ENCODE measurements around the gene SMOC1.

SMOC1 gene

DNA sequence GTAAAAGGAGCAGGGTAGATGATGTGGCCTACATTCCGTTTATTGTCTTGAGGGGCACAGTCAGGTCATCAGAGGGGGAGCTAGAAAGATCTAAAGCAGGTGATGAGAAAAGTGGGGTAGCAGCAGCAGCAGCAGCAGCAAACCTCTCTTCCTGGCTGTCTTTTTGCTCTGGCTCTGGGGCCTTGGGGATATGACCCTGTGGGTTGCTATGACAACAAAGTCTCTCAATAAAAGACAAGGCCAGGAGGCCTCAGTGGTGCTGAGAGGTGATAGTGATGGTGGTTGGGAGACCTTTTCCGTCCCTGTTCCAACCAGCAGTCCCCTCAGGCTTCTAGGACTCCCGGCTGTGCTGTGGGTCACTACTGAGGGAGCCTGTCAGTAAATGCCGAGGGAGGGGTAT, 170.9 kb downstream of the SMOC1 start:
- no peak overlapping the region for H3K4me3 ChIP-seq (ENCODE audit: low read length)
- no peak for DNase-seq (ENCODE audit: low read depth, low spot score)

DNA sequence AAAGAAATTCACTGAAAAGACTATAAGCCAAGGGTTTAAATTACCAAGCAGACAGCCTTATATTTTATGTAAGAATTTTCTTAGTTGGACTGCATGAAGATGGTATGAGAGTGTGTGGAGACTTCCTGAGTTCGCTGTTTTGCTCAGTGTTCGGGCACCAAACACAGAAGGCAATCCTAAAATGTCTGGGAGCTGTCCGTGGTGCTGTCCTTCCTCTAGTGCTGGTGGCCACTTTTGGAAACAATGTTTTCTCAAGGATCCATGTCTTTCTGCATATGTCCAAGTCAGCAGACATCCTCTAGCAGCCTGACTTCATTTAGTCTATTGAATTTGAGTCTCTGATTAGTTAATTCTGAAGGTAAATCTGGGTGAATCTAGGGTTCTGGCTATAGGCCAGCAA, 173.8 kb downstream of the SMOC1 start:
- DNase-seq (ENCODE audit: low read depth, low spot score): peak; percentile 41
- no peak overlapping the region for H3K4me3 ChIP-seq (ENCODE audit: low read length)

DNA sequence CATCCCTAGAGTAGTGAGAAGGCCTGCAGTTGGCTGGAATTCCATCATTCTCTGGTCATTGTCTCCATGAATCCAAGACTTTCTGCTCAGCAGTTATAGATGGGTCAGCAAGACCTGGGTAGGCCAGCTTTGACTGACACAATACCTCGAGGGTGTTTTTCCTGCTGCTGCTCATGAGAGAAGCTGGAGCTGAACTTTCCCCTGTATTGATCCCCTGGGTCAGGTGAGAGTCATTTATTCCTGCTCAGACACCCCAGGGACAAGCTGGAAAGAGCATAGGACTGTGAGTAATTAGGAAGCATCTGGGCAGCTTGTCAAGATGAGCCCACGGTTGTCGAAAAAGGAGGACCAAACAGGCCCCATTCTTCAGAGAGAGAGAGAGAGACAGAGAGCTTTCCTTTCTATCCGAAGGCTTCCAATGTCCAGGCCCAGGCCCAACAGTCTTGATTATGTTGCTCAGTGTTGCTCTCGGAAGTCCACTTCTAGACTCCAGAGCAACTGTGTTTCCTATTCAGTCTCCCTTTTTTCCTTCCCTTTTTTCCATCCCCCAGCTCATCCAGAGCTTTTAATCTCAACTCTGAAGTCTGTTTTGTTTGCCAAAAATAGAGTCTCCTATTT, 178.4 kb downstream of the SMOC1 start:
- no peak for DNase-seq (ENCODE audit: low read depth, low spot score)

DNA sequence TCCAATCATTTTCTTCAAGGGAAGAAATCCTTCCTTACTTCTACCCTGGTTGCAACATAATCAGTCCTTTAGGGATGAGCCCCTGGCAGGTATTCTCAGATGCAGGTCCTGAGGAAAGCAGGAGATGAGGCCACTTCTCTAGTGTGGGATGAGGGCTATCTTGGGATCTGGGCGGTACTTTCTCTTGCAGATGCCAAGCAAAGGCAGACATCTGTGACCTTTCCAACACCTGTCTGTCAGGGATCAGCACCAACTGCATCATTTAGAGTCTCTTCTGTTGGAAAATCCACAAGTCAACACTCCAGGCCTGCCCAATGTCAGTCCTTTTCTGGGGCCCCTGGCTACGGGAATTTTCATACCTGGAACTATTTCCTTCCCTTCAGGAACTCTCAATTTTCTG, 180.3 kb downstream of the SMOC1 start:
- DNase-seq (ENCODE audit: low read depth, low spot score): no peak
- no peak overlapping the region for H3K4me3 ChIP-seq (ENCODE audit: low read length)

More for the DNA sequence above, 178.4 kb downstream of the SMOC1 start:
- H3K4me3 ChIP-seq (ENCODE audit: low read length): no peak overlapping the region

DNA sequence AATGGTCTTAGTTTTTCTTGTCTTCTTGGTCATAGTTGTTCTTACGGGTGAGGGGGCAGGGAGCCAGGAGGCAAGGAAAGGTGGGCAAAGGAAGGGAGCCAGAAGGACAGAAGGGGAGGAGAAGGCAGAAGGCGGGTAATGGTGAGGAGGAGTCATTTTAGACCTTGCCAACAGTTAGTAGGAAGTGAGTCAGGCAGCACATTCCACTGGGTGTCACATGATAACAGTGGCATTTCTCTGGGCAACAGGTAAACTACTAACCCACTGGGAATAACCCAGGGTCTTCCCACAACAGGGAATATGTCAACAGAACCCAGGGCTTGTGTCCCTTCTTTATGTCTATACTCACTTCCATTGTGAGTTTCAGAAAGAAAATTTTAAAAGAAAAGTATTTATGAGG, 181.9 kb downstream of the SMOC1 start:
- no peak for DNase-seq (ENCODE audit: low read depth, low spot score)

DNA sequence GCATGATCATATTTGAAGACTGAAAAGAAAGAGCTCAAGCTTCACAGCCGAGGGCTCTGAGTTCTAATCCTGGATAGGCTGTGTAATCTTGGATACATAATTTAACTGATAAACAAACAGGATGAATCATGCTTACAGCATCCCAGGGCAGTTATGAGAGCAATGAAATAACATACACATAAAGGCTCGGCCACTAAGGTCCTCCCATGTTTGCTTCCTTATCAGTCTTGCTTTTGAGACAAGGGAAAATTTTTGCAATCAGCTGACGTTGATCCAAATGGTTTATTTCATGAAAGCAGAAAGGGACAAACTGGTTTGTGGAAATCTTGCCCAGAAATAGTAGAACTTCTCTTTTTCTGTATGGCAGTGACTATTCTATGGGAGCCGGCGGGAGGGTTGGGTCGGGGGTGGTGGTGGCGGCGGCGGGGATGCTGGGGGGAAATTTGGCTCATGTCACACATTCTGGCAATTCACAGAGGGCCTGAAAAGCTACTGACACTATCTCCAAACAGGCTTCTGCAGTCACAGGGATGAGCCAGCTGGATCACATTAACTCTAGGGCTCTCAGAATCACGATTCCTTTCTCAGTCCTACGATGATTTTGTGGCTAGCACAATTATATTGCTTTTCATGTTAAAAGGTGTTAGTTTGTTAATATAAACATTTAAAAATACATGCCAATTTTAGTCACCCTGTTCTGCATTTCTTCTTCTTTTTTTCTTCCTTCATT, 185.1 kb downstream of the SMOC1 start:
- DNase-seq (ENCODE audit: low read depth, low spot score): no peak
- H3K4me3 ChIP-seq (ENCODE audit: low read length): no peak overlapping the region

More for the DNA sequence above, 181.9 kb downstream of the SMOC1 start:
- H3K4me3 ChIP-seq (ENCODE audit: low read length): no peak overlapping the region

DNA sequence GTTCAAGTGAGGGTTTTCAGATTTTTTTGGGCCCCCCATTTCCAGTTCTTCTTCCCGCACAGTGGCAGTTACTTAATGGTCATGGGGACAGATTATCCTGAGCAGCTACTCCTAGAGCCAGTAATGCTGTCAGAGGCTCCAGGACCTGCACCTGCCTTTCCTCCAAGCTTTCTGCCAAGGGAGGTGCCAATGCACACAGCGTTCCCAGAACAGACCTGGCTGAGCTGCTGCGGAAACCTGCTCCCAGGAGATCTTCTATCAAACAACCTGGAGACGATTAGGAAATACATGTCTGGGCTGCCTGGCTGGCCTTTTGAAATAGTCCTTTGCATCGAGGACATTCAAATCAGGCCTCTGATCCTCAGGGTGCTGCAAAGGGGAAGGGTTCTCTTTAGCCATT, 188.6 kb downstream of the SMOC1 start:
- no peak overlapping the region for H3K4me3 ChIP-seq (ENCODE audit: low read length)
- no peak for DNase-seq (ENCODE audit: low read depth, low spot score)

DNA sequence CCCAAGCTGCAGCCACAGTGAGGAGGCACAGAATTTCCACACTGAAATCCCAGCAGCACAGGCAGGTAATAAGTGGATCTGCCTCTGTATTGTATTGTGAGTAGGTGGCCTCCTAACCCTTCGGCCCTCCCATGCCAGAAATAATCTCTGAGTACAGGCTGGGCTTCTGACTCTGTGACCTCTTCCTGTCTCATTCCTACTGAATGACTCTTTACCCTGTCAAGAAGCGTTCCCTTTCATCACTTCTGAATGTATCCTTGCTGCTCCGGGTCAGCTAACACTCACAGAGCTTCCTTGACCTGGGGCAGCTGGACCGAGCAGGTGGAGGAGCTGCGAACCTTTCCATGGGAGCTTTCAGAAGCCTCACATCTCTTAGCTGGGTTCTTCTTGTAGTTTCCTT, 190.0 kb downstream of the SMOC1 start:
- DNase-seq (ENCODE audit: low read depth, low spot score): no peak

DNA sequence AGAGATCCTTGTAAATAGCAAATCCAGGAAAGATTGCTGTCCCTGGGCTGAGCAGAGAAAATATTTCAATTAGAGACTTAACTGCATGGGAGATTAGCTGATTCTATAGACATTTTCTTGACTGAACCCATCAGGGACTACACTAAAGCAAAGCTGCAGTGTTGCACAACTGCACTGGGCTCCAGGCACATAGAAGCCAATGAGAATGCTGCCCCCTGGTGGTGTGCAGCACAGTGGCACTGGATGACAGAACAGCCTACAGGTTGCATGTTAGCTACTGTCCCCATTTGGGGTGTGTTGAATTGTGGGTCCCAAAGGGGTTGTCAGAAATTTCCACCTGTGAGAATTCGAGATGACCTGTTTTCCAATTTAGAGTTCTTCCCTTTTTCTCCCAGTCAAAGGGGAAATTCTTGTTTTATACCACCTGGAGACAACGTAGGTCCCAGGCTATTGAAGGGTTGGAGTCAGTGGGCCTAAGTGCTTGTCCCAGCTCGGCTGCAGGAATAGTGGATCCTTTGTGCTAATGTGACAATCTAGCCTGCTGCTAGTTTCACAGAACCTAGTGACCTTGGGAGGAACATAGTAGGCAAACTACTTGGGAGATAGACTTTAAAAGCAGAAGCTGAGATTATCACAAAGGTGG, 194.8 kb downstream of the SMOC1 start:
- H3K4me3 ChIP-seq (ENCODE audit: low read length): no peak overlapping the region
- DNase-seq (ENCODE audit: low read depth, low spot score): peak; percentile 64

More for the DNA sequence above, 190.0 kb downstream of the SMOC1 start:
- H3K4me3 ChIP-seq (ENCODE audit: low read length): no peak overlapping the region

DNA sequence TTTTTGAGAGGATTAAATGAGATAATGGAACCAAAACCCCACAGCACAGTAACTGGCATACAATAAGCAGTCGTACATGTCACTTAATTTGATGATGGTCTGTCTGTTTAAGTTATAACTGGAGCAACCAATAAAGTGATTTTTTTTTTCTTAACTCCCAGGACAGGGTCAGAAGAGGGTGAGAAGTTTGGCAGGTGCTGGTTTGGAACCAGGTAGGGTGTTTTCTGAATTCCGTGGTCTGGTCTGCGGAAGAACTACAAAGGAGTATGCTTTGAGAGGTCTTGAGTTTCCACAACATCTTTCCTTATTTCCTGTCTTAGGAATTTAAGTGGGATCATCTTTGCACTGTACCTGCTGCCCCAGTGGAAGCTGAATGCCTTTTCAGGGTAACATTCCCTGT, 197.8 kb downstream of the SMOC1 start:
- DNase-seq (ENCODE audit: low read depth, low spot score): no peak
- no peak overlapping the region for H3K4me3 ChIP-seq (ENCODE audit: low read length)

DNA sequence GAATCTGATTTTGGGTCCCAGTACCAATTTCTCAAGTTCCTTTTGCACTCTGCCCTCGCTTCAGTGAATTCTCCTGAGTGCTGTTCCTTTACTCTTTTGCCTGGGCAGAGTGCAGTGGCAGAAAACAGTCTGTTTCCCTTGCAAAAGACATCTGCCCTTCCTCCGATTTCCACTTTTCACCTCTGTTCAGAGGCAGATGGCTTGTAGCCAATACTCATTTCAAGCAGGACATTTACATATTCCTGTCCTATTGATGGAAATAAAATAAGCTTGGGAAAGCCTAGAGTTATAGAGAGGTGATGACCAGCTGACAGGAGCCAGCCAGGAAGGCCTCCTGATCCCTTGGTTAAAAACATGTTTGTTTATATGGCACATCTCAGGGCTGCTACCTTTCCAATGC, 198.5 kb downstream of the SMOC1 start:
- no peak overlapping the region for H3K4me3 ChIP-seq (ENCODE audit: low read length)
- DNase-seq (ENCODE audit: low read depth, low spot score): no peak

DNA sequence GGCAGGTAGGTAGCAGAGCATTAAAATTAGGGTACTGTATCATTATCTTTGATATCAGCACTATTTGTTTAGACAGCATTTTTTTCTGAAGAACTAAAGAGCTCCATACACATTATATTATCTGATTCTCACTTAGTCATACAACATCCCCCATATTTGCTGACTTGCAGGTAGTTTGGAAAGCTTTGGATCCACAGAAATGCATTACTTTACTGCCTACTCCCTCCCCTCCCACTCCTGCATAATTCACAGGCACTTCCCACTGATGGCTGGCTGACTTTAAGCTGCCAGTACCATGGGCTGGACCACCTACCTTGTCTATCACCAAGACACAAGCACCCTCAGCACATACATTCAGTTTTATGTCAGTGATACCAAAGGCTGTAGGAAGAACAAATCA, 199.1 kb downstream of the SMOC1 start:
- H3K4me3 ChIP-seq (ENCODE audit: low read length): no peak overlapping the region

DNA sequence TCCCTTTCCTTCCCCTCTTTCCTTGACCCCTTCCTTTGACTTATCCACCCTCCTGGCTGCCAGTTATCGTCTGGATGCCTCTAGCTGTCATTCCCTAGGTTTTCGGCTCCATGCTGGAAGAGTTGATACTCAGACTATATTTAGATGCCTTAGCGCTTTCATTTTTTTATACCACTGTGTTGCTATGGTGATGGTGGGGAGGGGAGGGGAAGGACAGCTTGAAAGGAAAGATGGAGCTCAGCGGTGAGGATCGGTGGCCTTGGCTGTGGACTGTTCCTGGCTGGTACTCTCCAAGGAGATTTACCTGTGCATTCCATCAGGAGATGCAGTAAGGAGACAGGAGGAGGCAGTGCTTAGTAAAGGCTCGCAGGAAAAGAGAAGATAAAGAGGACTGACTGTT, 200.9 kb downstream of the SMOC1 start:
- no peak overlapping the region for H3K4me3 ChIP-seq (ENCODE audit: low read length)
- DNase-seq (ENCODE audit: low read depth, low spot score): no peak

More for the DNA sequence above, 199.1 kb downstream of the SMOC1 start:
- no peak for DNase-seq (ENCODE audit: low read depth, low spot score)

All from Jurkat, Clone E6-1 (cell line).